ENCODE measurements around the gene GJD4.

Gene GJD4

DNA sequence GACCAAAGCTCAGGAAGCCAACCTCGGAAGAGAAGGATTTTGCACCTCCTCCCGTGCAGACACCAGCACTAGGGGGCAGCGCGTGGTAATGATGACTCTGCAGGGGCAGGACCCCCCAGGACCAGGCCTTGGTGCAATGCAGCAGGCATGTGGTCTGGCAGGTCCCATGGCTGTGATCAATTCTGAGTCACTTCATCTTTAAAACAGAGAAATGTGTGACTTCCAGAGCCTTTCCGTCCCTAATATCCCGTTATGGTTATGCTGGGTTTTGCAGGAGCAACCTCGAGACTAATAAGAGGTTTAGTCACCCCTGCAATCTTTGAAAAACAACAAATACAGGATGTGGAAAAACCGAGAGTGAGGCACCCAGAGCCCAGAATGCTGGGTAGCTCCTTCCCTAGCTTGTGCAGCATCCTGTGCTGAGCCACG is 30.2 kb upstream of the GJD4 start:
- peaks cover 38% of the 10 kb centered on the region for H3K4me1 Mint-ChIP-seq
- H3K27me3 Mint-ChIP-seq (ENCODE audit: low read depth), result no peaks in the 10 kb centered on the region
- H3K9me3 Mint-ChIP-seq, result no peaks in the 10 kb centered on the region
- no peak for TF ChIP-seq CTCF (IDR thresholded peaks at IDR 0.05; ENCODE audit: unreplicated experiment in 3 of 3)
- peaks cover 26% of the 10 kb centered on the region for H3K36me3 Mint-ChIP-seq (ENCODE audit: low read depth)
- no peak overlapping the region for H3K27ac Mint-ChIP-seq
- no peak overlapping the region for H3K4me3 Mint-ChIP-seq

DNA sequence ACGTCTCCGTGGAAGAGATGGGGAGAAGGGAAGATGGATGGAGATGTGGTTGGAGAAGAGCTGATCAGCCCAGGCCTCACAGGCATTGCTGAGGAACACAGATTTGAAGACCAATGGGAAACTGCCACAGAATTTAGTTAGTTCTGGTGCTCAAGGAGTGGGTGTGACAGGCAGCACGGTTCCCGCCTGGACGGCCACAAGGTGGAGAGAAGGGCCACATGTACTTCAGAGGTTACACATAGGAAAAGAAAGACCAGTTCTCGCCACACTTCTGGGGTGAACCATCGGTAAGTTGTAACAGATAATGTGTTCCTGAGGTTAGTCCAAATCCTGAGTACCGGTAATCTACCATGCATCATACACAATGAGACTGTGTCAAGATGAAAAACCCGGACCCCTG is 29.5 kb upstream of the GJD4 start:
- no peak for TF ChIP-seq CTCF (IDR thresholded peaks at IDR 0.05; ENCODE audit: unreplicated experiment in 3 of 3)

DNA sequence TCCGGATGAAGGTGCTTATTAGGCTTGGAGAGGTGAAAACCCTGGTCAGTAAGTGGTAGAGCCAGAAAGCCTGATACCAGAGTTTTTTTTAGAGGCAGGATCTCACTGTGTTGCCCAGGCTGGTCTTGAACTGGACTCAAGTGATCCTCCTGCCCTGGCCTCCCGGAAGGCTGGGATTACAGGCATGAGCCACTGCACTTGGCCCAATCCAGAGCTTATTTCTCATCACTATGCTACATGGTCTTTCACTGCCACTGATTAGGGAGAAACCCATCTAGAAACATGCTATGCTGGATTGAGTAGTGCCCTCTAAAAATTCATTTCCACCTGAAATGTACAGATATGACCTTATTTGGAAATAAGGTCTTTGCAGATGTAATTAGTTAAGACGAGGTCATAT is 28.4 kb upstream of the GJD4 start:
- Mint-ChIP-seq H3K4me1 (peaks cover 49% of the 10 kb centered on the region), H3K27ac (no peak overlapping the region), H3K9me3 (no peaks in the 10 kb centered on the region), H3K36me3 (ENCODE audit: low read depth) (peaks cover 21% of the 10 kb centered on the region), H3K4me3 (no peak overlapping the region), H3K27me3 (ENCODE audit: low read depth) (no peaks in the 10 kb centered on the region)
- no peak for TF ChIP-seq CTCF (IDR thresholded peaks at IDR 0.05; ENCODE audit: unreplicated experiment in 3 of 3)

More for the DNA sequence above, 29.5 kb upstream of the GJD4 start:
- peaks cover 44% of the 10 kb centered on the region for H3K4me1 Mint-ChIP-seq
- no peaks in the 10 kb centered on the region for H3K27me3 Mint-ChIP-seq (ENCODE audit: low read depth)
- H3K9me3 Mint-ChIP-seq, result no peaks in the 10 kb centered on the region
- H3K36me3 Mint-ChIP-seq (ENCODE audit: low read depth), result peaks cover 26% of the 10 kb centered on the region
- no peak overlapping the region for H3K27ac Mint-ChIP-seq
- H3K4me3 Mint-ChIP-seq, result no peak overlapping the region

DNA sequence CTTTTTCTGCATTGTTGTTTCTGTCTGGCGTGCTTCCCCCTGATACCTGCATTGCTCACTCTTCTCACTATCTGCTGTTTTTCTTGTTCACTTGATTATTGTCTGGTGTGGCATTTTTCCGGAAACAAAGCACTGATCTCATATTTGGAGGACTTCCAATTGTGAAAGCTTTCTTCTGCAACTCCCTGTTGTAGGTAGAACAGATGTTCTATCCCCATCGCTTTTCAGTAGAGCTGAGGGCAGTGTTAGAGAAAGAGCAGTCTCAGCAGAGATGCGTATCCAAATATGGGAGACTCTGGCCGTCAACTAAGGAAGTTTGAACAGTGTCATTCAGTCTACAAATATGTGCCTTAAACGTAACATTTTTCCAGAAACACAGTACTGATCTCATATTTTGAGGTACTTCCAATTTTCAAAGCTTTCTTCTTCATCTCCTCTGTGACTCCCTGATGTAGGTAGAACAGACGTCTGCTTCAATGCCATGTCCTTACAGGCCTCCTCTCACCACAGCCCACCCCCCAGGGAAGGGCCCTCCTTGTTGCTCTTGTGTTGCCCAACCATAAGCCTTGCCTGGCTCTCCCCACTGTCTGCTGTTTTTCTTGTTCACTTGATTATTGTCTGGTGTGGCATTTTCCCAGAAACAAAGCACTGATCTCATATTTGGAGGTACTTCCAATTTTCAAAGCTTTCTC is 27.1 kb upstream of the GJD4 start:
- H3K36me3 Mint-ChIP-seq (ENCODE audit: low read depth), result peaks cover 16% of the 10 kb centered on the region
- H3K4me3 Mint-ChIP-seq, result no peak overlapping the region
- H3K27me3 Mint-ChIP-seq (ENCODE audit: low read depth), result no peaks in the 10 kb centered on the region
- H3K9me3 Mint-ChIP-seq, result no peaks in the 10 kb centered on the region
- peaks cover 49% of the 10 kb centered on the region for H3K4me1 Mint-ChIP-seq
- peak overlapping the region; percentile 39 to 57 (median 53) for H3K27ac Mint-ChIP-seq
- TF ChIP-seq CTCF (IDR thresholded peaks at IDR 0.05; ENCODE audit: unreplicated experiment in 3 of 3), result no peak

DNA sequence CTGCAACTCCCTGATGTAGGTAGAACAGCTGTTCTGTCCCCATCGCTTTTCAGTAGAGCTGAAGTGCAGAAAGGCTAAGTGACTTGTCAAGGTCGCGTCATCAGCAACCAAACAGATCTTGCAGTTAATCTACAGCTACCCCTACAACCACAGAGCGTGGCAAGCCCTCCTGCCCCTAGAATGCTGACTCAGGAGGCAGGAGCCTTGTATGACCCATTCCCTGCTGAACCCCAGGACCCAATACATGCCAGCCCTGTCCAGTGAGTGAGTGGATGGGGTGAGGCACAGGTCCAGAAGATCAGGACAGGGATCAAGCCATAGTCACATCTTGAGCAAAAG is 26.6 kb upstream of the GJD4 start:
- Mint-ChIP-seq H3K4me1 (peaks cover 51% of the 10 kb centered on the region), H3K4me3 (no peak overlapping the region), H3K36me3 (ENCODE audit: low read depth) (peaks cover 14% of the 10 kb centered on the region), H3K27ac (peak overlapping the region; percentile 39 to 57 (median 53)), H3K27me3 (ENCODE audit: low read depth) (no peaks in the 10 kb centered on the region), H3K9me3 (no peaks in the 10 kb centered on the region)
- TF ChIP-seq CTCF (IDR thresholded peaks at IDR 0.05; ENCODE audit: unreplicated experiment in 3 of 3), result no peak

GRCh38 chr10:35579116-35579515 is 26.0 kb upstream of the GJD4 start:
- H3K27me3 Mint-ChIP-seq (ENCODE audit: low read depth), result no peaks in the 10 kb centered on the region
- TF ChIP-seq CTCF (IDR thresholded peaks at IDR 0.05; ENCODE audit: unreplicated experiment in 3 of 3), result no peak
- H3K4me1 Mint-ChIP-seq, result peaks cover 51% of the 10 kb centered on the region
- H3K4me3 Mint-ChIP-seq, result peak overlapping the region in 1 of 3 experiments; percentile 31
- H3K36me3 Mint-ChIP-seq (ENCODE audit: low read depth), result peaks cover 10% of the 10 kb centered on the region
- peak overlapping the region; percentile 42 to 68 (median 57) for H3K27ac Mint-ChIP-seq
- H3K9me3 Mint-ChIP-seq, result no peaks in the 10 kb centered on the region
